Esophagus squamous epithelium (tissue), 5 donors: Measurements from ENCODE around the gene MRTO4. TPM values are rescaled to one million over a fixed set of nuclear protein-coding genes. Genes with fewer than 3 reads are reported as not detected.
A peak's percentile ranks its signal among the peaks of the same experiment; 100 is the strongest.
"Not testable (repeated sequence)": the region's sequence is repeated elsewhere in the genome, so short reads cannot be mapped to it uniquely, and the experiment has no call there.

Experiments used
- DNase-seq: peaks from one replicate; lab custom pipeline; 2025; lab: John Stamatoyannopoulos, UW
- H3K27ac ChIP-seq, 4 donors: fragments of 200-600 bp; sonication (generic); one replicate each; pipeline ENCODE4 v1.5.1; 2016 to 2019; ENCODE audit warnings: mild to moderate bottlenecking in 1 of 4
- H3K27me3 ChIP-seq, 4 donors: fragments of 200-600 bp; sonication (generic); 1 replicate in 3 of 4; 2 replicates in 1 of 4; pipeline versions ENCODE4 v1.5.1 to v1.6.0; 2017 to 2021; ENCODE audit warnings: antibody characterized with exemption in 1 of 4
- H3K36me3 ChIP-seq, 3 donors: fragments of 200-600 bp; sonication (generic); one replicate each; pipeline ENCODE4 v1.5.1; 2016 to 2019
- H3K4me1 ChIP-seq, 3 donors: fragments of 200-600 bp; sonication (generic); one replicate each; pipeline ENCODE4 v1.5.1; 2017 to 2019
- H3K4me3 ChIP-seq, 4 donors: fragments of 200-600 bp; sonication (generic); 1 replicate in 3 of 4; 2 replicates in 1 of 4; pipeline ENCODE4 v1.5.1; 2016 to 2019; ENCODE audit warnings: mild to moderate bottlenecking in 2 of 4, moderate library complexity in 1 of 4
- H3K9me3 ChIP-seq, 3 donors: fragments of 200-600 bp; sonication (generic); one replicate each; pipeline ENCODE4 v1.5.1; 2016 to 2019
- CTCF ChIP-seq, 6 experiments: fragments of 450-650 bp in 4 of 6; fragments of 200-600 bp in 2 of 6; sonication (generic) in 2 of 6; IDR thresholded peaks; one replicate each; pipeline ENCODE4 v1.5.1; 2016 to 2019; ENCODE audit warnings: antibody characterized with exemption in 6 of 6, mild to moderate bottlenecking in 4 of 6, moderate library complexity in 4 of 6
- POLR2A ChIP-seq, 4 donors: fragments of 450-650 bp; IDR thresholded peaks; one replicate each; pipeline ENCODE4 v1.6.1; 2017; ENCODE audit warnings: antibody characterized with exemption in 4 of 4, mild to moderate bottlenecking in 4 of 4, moderate library complexity in 3 of 4
- WGBS, 2 donors: methylation state at CpG; one replicate each; pipeline ENCODE4 v1.1.5; 2018; 5-methylcytosine and 5-hydroxymethylcytosine counted together
- intact Hi-C: fragments of 100-400 bp; cut with DNase I; formaldehyde crosslinking; loops from one replicate; pipeline ENCODE4 v1.15.0; 2022
- total RNA-seq, 4 donors: library from RNA; depleted of rRNA; stranded (reverse); fragments of >200 nt; gene quantifications; one replicate each; pipeline ENCODE4 v1.1.0, GENCODE V29; 2016
- donor health status: DM: yes; HTN: yes; CAD: no.

Gene MRTO4
- total RNA-seq, 4 donors from 2014 or later: 25.4 to 48.3 (median 34.2) TPM

GRCh38 chr1:19222979-19223824 is 28.4 kb upstream of the MRTO4 start:
- no peak for TF ChIP-seq POLR2A (IDR thresholded peaks at IDR 0.05)
- TF ChIP-seq CTCF (IDR thresholded peaks at IDR 0.05): no peak
- no peak overlapping the region for H3K27ac ChIP-seq
- intact Hi-C loops: no loop called here
- H3K4me3 ChIP-seq: no peak overlapping the region
- no peaks in the 10 kb centered on the region for H3K9me3 ChIP-seq
- H3K27me3 ChIP-seq: no peaks in the 10 kb centered on the region
- H3K36me3 ChIP-seq: peaks cover 6 to 100% (median 48%) of the 10 kb centered on the region in 3 donors
- DNase-seq: no peak
- H3K4me1 ChIP-seq: no peaks in the 10 kb centered on the region
- WGBS, 2 donors: 84 to 88% methylated on average over 6 to 12 of the region's 15 CpGs

- H3K36me3 ChIP-seq: peaks cover 27 to 100% (median 53%) of the 10 kb centered on the region in 3 donors
- TF ChIP-seq POLR2A (IDR thresholded peaks at IDR 0.05) (no peak), CTCF (IDR thresholded peaks at IDR 0.05) (no peak)
- H3K27ac ChIP-seq: no peak overlapping the region
- 61 to 64% methylated on average over 3 of the region's 3 CpGs for WGBS, 2 donors
- no peaks in the 10 kb centered on the region for H3K27me3 ChIP-seq
- no peaks in the 10 kb centered on the region for H3K9me3 ChIP-seq
- DNase-seq: no peak
- intact Hi-C loops: no loop called here
- H3K4me3 ChIP-seq: no peak overlapping the region
- H3K4me1 ChIP-seq: peaks cover 0 to 22% (median 0%) of the 10 kb centered on the region in 3 donors
Measured at GRCh38 chr1:19229229-19229628, 22.4 kb upstream of the MRTO4 start.

GRCh38 chr1:19229828-19230325 is 21.7 kb upstream of the MRTO4 start:
- peaks cover 27 to 100% (median 58%) of the 10 kb centered on the region in 3 donors for H3K36me3 ChIP-seq
- no peak for DNase-seq
- 91 to 92% methylated on average over 3 to 6 of the region's 6 CpGs for WGBS, 2 donors

DNA sequence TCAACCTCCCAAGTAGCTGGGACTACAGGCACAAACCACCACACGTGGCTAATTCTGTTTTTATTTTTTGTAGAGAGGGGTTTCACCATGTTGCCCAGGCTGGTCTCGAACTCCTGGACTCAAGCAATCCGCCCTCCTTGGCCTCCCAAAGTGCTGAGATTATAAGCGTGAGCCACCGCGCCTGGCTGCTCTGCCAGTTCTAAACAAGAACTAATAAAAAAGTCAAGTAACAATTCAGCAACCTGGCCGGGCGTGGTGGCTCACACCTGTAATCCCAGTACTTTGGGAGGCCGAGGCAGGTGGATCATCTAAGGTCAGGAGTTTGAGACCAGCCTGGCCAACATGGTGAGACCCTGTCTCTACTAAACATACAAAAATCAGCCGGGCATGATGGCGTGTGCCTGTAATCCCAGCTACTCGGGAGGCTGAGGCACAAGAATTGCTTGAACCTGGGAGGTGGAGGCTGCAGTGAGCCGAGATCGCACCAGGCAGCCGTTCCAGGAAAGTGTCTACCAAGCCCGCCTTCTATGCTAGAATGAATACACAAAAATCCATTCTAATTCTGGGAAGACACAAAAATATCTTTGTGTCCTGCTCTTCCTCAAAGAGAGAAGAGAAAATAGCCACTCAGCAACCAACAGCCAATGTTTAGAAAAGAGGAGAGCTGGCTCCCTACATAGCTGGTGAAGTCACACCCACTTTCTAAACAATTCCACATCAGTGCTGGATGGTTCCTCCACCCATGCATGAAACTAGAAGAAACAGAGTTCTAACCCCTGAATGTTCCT is 19.7 kb upstream of the MRTO4 start:
- Histone ChIP-seq H3K27ac (peak overlapping the region in 3 of 4 donors; percentile 53 to 58 (median 55)), H3K4me1 (peaks cover 0 to 22% (median 0%) of the 10 kb centered on the region in 3 donors), H3K36me3 (peaks cover 27 to 100% (median 53%) of the 10 kb centered on the region in 3 donors)
- 94 to 95% methylated on average over 9 to 11 of the region's 16 CpGs for WGBS, 2 donors
- H3K27me3 ChIP-seq, intact Hi-C loops, DNase-seq, H3K4me3 ChIP-seq, H3K9me3 ChIP-seq: not testable (repeated sequence)

More at GRCh38 chr1:19229828-19230325, 21.7 kb upstream of the MRTO4 start:
- no peaks in the 10 kb centered on the region for H3K27me3 ChIP-seq
- H3K9me3 ChIP-seq: no peaks in the 10 kb centered on the region
- peaks cover 0 to 22% (median 0%) of the 10 kb centered on the region in 3 donors for H3K4me1 ChIP-seq
- TF ChIP-seq CTCF (IDR thresholded peaks at IDR 0.05) (no peak), POLR2A (IDR thresholded peaks at IDR 0.05) (no peak)
- no peak overlapping the region for H3K27ac ChIP-seq
- intact Hi-C loops: no loop called here
- H3K4me3 ChIP-seq: no peak overlapping the region

GRCh38 chr1:19232524-19232846 is 19.1 kb upstream of the MRTO4 start:
- Histone ChIP-seq H3K36me3 (peaks cover 30 to 100% (median 53%) of the 10 kb centered on the region in 3 donors), H3K27me3 (no peaks in the 10 kb centered on the region), H3K4me3 (no peak overlapping the region), H3K27ac (peak overlapping the region in 3 of 4 donors; percentile 53 to 58 (median 55)), H3K9me3 (no peaks in the 10 kb centered on the region), H3K4me1 (peaks cover 0 to 22% (median 0%) of the 10 kb centered on the region in 3 donors)
- intact Hi-C loops: no loop called here
- DNase-seq: no peak
- TF ChIP-seq CTCF (IDR thresholded peaks at IDR 0.05): no peak
- TF ChIP-seq POLR2A (IDR thresholded peaks at IDR 0.05): no peak
